ENCODE results near the gene ABCC6.
A peak's percentile ranks its signal among the peaks of the same experiment; 100 is the strongest.
"Not testable (repeated sequence)": the region's sequence is repeated elsewhere in the genome, so short reads cannot be mapped to it uniquely, and the experiment has no call there.

The ABCC6 gene

GRCh38 chr16:16148755-16149154 lies 74.5 kb downstream of the ABCC6 start:
- no peak for DNase-seq

GRCh38 chr16:16148000-16148599 lies 75.2 kb downstream of the ABCC6 start:
- in situ Hi-C loops (cut with MboI; ENCODE audit: low pct_unique_long_range_greater_than_20kb, low sequenced_read_pairs): not testable (repeated sequence)

More at GRCh38 chr16:16148755-16149154, 74.5 kb downstream of the ABCC6 start:
- in situ Hi-C loops (cut with MboI; ENCODE audit: low pct_unique_long_range_greater_than_20kb, low sequenced_read_pairs): no loop called here

GRCh38 chr16:16147316-16147999 lies 75.8 kb downstream of the ABCC6 start:
- DNase-seq: no peak
- in situ Hi-C loops (cut with MboI; ENCODE audit: low pct_unique_long_range_greater_than_20kb, low sequenced_read_pairs): no loop called here

More at GRCh38 chr16:16148000-16148599, 75.2 kb downstream of the ABCC6 start:
- not testable (repeated sequence) for DNase-seq

DNA sequence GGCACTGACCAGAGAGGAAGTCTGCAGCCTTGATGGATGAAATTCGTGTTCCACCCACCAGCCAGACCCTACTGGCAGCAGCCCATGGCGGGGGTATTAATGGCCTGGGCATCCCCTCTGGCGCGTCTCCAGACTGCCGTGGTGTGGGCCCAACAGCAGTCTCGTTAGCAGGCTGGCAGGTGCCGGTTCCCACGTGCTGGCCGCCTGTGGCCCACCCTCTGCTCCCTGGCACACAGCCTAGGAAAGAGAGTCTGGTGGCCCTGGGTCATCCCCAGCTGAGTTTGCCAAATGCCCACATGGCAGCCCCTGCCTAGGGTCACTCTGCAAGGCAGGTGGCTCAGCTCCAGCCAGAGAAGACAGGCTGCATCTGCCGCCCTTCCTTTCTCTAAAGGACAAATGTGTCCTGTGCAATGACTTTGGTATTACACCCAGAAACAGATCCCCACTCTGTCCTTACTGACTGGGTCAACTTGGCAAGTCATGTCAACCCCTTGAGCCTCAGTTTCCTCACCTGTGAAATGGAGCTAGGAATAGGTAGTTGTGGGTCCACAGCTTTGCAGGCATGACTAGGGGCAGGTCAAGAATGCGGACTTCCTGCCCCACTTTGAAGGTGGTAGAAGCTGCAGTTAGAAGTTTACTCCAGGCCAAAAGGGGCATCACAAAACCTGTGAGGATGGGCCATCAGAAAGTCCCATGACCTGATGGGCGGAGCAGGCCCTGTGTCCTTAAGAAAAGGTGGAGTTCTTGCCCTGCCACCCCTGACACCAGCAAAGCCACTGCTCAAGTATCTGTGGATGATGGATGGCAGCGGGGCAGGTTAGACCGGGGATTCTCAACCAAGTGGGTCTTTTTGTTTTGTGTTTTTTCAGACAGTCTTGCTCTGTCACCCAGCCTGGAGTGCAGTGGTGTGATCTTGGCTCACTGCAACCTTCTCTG lies 76.6 kb downstream of the ABCC6 start:
- in situ Hi-C loops (cut with MboI; ENCODE audit: low pct_unique_long_range_greater_than_20kb, low sequenced_read_pairs): no loop called here
- DNase-seq: no peak

- in situ Hi-C loops (cut with MboI; ENCODE audit: low pct_unique_long_range_greater_than_20kb, low sequenced_read_pairs): no loop called here
- no peak for DNase-seq
These were observed 78.0 kb downstream of the ABCC6 start for GRCh38 chr16:16145286-16145685.

- in situ Hi-C loops (cut with MboI; ENCODE audit: low pct_unique_long_range_greater_than_20kb, low sequenced_read_pairs): no loop called here
- no peak for DNase-seq
These were observed 78.9 kb downstream of the ABCC6 start for GRCh38 chr16:16144416-16144815.

- in situ Hi-C loops (cut with MboI; ENCODE audit: low pct_unique_long_range_greater_than_20kb, low sequenced_read_pairs): no loop called here
- no peak for DNase-seq
These were observed 79.4 kb downstream of the ABCC6 start for GRCh38 chr16:16143931-16144330.

DNA sequence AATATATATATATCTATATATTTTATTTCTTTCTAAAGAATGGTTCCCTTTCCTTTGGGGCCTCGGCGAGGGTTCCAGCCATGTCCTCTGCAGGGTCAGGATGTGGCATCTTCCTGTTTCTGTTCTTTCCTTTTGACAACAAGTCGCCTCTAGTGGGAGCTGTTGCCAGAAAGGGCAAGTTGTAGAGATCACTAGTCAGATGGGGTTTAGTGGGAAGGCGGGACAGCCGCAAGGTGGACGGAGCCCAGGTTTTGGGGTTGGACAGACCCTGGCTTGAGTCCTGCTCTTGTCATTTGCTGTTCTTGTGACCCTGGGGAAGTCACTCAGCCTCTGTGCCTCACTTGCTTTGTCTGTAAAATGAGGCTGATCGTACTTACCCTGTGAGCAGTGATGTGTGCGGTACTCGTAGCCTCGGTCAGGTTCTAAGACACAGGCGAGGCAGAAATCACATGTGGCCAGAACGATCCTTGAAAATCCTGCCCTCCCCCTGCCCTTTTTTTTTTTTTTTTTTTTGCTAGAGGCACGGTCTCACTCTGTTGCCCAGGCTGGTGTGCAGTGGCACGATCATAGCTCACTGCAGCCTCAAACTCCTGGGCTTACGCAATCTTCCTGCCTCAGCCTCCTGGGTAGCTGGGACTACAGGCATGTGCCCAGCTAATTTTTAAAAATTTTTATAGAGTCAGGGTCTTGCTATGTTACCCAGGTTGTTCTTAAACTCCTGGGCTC lies 80.1 kb downstream of the ABCC6 start:
- DNase-seq: peak; percentile 69

DNA sequence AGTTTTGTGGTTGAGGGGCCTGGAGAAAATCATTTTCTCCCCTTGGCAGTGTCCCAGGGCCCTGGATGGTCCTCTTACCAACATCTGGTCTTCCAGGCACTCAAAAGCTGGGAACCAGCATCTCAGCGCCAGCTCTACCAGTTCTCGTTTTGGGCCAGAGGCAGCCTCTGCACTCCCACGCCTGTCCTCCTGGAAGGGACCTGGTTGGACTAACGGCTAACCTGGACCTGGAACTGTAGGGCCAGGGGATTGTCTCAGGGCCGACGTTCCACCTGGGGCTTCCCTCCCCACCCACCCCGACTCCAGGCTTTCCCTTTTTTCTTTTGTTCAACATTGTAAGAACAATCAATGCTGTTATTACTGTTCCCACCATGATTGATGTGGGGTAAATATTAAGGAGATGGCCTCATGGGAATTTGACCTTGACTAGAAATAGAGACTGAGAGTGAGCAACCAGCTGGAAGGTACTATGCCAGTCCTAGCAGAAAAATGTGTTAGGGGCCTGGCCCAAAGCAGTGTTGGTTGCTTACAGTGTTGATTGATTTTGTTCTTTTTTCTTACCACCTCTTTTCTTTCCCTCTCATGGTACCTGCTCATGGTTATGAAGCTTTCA lies 81.4 kb downstream of the ABCC6 start:
- in situ Hi-C loops (cut with MboI; ENCODE audit: low pct_unique_long_range_greater_than_20kb, low sequenced_read_pairs): no loop called here
- no peak for DNase-seq

More for the DNA sequence above, 80.1 kb downstream of the ABCC6 start:
- in situ Hi-C loops (cut with MboI; ENCODE audit: low pct_unique_long_range_greater_than_20kb, low sequenced_read_pairs): no loop called here

DNA sequence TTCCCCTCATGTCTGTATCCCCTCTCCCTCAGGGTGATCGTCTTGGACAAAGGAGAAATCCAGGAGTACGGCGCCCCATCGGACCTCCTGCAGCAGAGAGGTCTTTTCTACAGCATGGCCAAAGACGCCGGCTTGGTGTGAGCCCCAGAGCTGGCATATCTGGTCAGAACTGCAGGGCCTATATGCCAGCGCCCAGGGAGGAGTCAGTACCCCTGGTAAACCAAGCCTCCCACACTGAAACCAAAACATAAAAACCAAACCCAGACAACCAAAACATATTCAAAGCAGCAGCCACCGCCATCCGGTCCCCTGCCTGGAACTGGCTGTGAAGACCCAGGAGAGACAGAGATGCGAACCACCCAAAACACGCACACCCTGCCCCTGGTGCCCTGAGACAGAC lies 82.2 kb downstream of the ABCC6 start:
- DNase-seq: no peak
- in situ Hi-C loops (cut with MboI; ENCODE audit: low pct_unique_long_range_greater_than_20kb, low sequenced_read_pairs): no loop called here

DNA sequence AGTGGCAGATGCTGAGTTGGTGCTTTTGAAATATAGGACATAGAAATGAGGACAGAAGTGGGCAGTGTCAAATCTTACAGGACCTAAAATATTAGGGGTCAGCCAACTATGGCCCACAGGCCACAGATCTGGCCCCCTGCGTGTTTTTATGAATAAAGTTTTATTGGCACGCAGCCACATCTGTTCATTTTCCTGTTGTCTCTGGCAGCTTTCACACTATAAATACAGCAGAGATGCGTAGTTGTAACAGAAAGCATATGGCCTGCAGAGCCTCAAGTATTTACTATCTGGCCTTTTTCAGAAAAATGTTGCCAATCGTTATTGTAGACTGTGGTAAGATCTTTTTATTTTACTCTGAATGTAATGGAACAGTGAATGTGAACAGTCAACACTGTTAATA lies 82.8 kb downstream of the ABCC6 start:
- DNase-seq: no peak
- in situ Hi-C loops (cut with MboI; ENCODE audit: low pct_unique_long_range_greater_than_20kb, low sequenced_read_pairs): no loop called here

DNA sequence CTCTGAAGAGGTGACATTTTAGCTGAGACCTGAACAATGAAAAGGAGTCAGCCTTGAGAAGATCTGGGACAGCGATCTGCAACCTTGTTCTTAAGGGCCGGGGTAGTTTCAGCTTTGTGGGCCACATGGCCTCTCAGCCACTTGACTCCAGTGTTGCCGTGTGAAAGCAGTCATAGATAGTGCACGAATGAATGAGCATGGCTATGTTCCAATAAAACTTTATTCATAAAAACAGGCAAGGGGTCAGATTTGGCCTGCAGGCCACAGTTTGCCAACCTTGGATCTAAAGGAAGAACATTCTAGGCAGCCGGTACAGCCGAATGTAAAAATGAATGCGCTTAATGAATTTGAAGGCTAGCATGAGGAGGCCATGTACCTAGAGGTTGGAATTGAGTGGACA lies 83.5 kb downstream of the ABCC6 start:
- in situ Hi-C loops (cut with MboI; ENCODE audit: low pct_unique_long_range_greater_than_20kb, low sequenced_read_pairs): no loop called here
- DNase-seq: no peak

- DNase-seq: no peak
- in situ Hi-C loops (cut with MboI; ENCODE audit: low pct_unique_long_range_greater_than_20kb, low sequenced_read_pairs): no loop called here
These were observed 84.2 kb downstream of the ABCC6 start for GRCh38 chr16:16139061-16139460.

DNA sequence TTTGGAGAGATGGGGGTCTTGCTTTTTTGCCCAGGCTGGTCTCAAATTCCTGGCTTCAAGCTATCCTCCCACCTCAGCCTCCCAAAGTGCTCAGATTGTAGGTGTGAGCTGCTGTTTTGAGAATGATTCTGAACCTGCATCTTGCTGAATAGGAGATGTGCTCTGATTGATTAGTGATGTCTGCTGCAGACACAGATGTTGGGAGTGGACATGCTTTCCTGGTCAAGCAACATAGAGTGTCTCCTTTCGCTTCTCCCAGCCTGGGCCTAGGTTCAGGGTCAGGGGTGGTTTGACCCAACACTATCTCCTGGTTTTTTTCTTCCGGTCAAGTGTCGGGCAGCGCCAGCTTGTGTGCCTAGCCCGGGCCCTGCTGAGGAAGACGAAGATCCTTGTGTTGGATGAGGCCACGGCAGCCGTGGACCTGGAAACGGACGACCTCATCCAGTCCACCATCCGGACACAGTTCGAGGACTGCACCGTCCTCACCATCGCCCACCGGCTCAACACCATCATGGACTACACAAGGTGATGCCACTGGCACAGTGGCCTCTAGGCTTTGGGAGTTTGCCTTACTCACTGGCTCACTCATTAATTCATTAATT lies 85.2 kb downstream of the ABCC6 start:
- no peak for DNase-seq
- in situ Hi-C loops (cut with MboI; ENCODE audit: low pct_unique_long_range_greater_than_20kb, low sequenced_read_pairs): no loop called here

DNA sequence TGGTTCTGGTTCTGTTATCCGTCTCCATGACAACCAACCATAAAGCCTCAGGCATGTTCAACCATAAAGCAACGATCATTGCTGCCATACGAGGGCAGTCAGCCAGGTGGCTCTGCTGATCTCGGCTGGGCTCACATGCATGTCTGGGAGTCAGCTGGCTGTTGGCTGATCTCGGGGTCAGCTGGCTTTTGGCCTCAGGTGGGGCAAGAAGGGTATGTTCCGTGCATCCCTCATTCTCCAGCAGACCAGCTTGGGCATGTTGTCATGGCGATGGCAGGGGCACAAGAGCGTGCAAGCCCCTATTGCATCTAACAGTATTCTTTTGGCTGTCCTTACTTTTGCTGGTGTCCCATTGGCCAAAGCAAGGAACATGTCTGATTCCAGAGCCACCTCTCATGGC lies 86.2 kb downstream of the ABCC6 start:
- no peak for DNase-seq
- in situ Hi-C loops (cut with MboI; ENCODE audit: low pct_unique_long_range_greater_than_20kb, low sequenced_read_pairs): no loop called here

DNA sequence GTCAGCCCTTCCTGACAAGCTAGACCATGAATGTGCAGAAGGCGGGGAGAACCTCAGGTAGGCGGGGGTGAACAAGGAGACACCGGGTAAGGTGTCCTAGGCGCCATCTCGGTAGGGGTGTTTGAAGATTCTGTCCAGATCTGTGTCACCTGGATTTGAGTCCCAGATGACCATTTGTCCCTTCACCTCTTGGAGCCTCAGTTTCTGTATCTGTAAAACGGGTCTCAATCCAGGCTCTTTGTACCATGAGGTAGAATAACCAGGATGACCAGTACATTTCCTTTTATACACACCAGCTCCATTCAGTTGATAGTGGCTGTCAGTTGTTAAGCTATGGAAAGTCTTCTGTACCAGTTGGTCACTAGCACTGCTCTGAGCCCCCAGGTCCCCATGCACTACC lies 86.7 kb downstream of the ABCC6 start:
- no peak for DNase-seq
- in situ Hi-C loops (cut with MboI; ENCODE audit: low pct_unique_long_range_greater_than_20kb, low sequenced_read_pairs): no loop called here

DNA sequence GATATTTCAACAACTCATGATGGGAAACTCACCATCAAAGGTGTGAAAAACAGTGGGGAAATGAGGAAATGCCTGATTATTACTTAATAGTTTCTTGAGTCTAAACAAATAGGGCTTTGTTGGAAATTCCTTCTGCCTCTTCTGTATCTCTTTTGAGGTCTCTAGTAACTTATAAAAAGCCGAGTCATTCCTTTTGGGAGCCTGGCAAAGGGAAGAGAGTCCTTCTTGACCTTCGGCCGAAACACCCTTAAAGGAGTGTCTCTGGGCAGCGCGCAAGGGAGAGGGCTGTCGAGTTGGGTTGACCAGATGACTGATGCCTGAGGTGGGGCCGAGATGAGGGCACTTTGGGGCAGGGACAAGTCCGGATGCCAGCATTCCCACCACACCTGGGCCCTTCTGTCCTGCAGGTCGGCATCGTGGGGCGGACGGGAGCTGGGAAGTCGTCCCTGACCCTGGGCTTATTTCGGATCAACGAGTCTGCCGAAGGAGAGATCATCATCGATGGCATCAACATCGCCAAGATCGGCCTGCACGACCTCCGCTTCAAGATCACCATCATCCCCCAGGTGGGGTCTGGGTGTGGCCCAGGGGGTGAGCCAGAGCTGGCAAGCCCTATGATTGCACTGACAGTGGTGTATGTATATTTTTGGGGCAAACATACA lies 89.2 kb downstream of the ABCC6 start:
- in situ Hi-C loops (cut with MboI; ENCODE audit: low pct_unique_long_range_greater_than_20kb, low sequenced_read_pairs): no loop called here
- no peak for DNase-seq

GRCh38 chr16:16131659-16132058 lies 91.6 kb downstream of the ABCC6 start:
- in situ Hi-C loops (cut with MboI; ENCODE audit: low pct_unique_long_range_greater_than_20kb, low sequenced_read_pairs): no loop called here
- DNase-seq: no peak

Data from KBM-7 (cell line).